ENCODE measurements around the gene PNLIPRP3.

Gene PNLIPRP3

GRCh38 chr10:116417821-116418220, 9.8 kb upstream of the PNLIPRP3 start:
- no peak overlapping the region for H3K4me3 ChIP-seq (ENCODE audit: low read length)
- H3K36me3 ChIP-seq (ENCODE audit: control insufficient read depth, low read depth, low read length), result no peaks in the 10 kb centered on the region
- H3K27me3 ChIP-seq (ENCODE audit: control insufficient read depth, insufficient read depth, low read length), result no peaks in the 10 kb centered on the region
- H3K9ac ChIP-seq (ENCODE audit: low read length), result no peak overlapping the region
- no peaks in the 10 kb centered on the region for H3K9me3 ChIP-seq (ENCODE audit: control insufficient read depth, low read depth, low read length)
- no peak overlapping the region for H3K27ac ChIP-seq (ENCODE audit: low read length)
- no peaks in the 10 kb centered on the region for H3K4me1 ChIP-seq (ENCODE audit: control insufficient read depth, low read depth, low read length)

GRCh38 chr10:116418389-116418788, 9.3 kb upstream of the PNLIPRP3 start:
- Histone ChIP-seq H3K4me1 (ENCODE audit: control insufficient read depth, low read depth, low read length) (no peaks in the 10 kb centered on the region), H3K36me3 (ENCODE audit: control insufficient read depth, low read depth, low read length) (no peaks in the 10 kb centered on the region), H3K4me3 (ENCODE audit: low read length) (no peak overlapping the region), H3K27me3 (ENCODE audit: control insufficient read depth, insufficient read depth, low read length) (no peaks in the 10 kb centered on the region), H3K9ac (ENCODE audit: low read length) (no peak overlapping the region), H3K9me3 (ENCODE audit: control insufficient read depth, low read depth, low read length) (no peaks in the 10 kb centered on the region), H3K27ac (ENCODE audit: low read length) (no peak overlapping the region)

GRCh38 chr10:116421815-116422214, 5.8 kb upstream of the PNLIPRP3 start:
- Histone ChIP-seq H3K4me1 (ENCODE audit: control insufficient read depth, low read depth, low read length) (no peaks in the 10 kb centered on the region), H3K27ac (ENCODE audit: low read length) (no peak overlapping the region), H3K9ac (ENCODE audit: low read length) (no peak overlapping the region), H3K36me3 (ENCODE audit: control insufficient read depth, low read depth, low read length) (no peaks in the 10 kb centered on the region), H3K9me3 (ENCODE audit: control insufficient read depth, low read depth, low read length) (no peaks in the 10 kb centered on the region), H3K4me3 (ENCODE audit: low read length) (no peak overlapping the region), H3K27me3 (ENCODE audit: control insufficient read depth, insufficient read depth, low read length) (no peaks in the 10 kb centered on the region)

GRCh38 chr10:116429288-116429977, 1.8 kb downstream of the PNLIPRP3 start:
- Histone ChIP-seq H3K27ac (ENCODE audit: low read length) (no peak overlapping the region), H3K9ac (ENCODE audit: low read length) (no peak overlapping the region), H3K4me3 (ENCODE audit: low read length) (no peak overlapping the region), H3K27me3 (ENCODE audit: control insufficient read depth, insufficient read depth, low read length) (no peaks in the 10 kb centered on the region), H3K9me3 (ENCODE audit: control insufficient read depth, low read depth, low read length) (no peaks in the 10 kb centered on the region), H3K36me3 (ENCODE audit: control insufficient read depth, low read depth, low read length) (no peaks in the 10 kb centered on the region), H3K4me1 (ENCODE audit: control insufficient read depth, low read depth, low read length) (no peaks in the 10 kb centered on the region)

GRCh38 chr10:116430288-116430687, 2.6 kb downstream of the PNLIPRP3 start:
- H3K9me3 ChIP-seq (ENCODE audit: control insufficient read depth, low read depth, low read length), result no peaks in the 10 kb centered on the region
- H3K27ac ChIP-seq (ENCODE audit: low read length), result no peak overlapping the region
- no peaks in the 10 kb centered on the region for H3K36me3 ChIP-seq (ENCODE audit: control insufficient read depth, low read depth, low read length)
- H3K27me3 ChIP-seq (ENCODE audit: control insufficient read depth, insufficient read depth, low read length), result no peaks in the 10 kb centered on the region
- no peaks in the 10 kb centered on the region for H3K4me1 ChIP-seq (ENCODE audit: control insufficient read depth, low read depth, low read length)
- no peak overlapping the region for H3K4me3 ChIP-seq (ENCODE audit: low read length)
- H3K9ac ChIP-seq (ENCODE audit: low read length), result no peak overlapping the region

- no peaks in the 10 kb centered on the region for H3K9me3 ChIP-seq (ENCODE audit: control insufficient read depth, low read depth, low read length)
- H3K4me1 ChIP-seq (ENCODE audit: control insufficient read depth, low read depth, low read length), result no peaks in the 10 kb centered on the region
- H3K27me3 ChIP-seq (ENCODE audit: control insufficient read depth, insufficient read depth, low read length), result no peaks in the 10 kb centered on the region
- no peak overlapping the region for H3K27ac ChIP-seq (ENCODE audit: low read length)
- H3K9ac ChIP-seq (ENCODE audit: low read length), result no peak overlapping the region
- no peaks in the 10 kb centered on the region for H3K36me3 ChIP-seq (ENCODE audit: control insufficient read depth, low read depth, low read length)
- no peak overlapping the region for H3K4me3 ChIP-seq (ENCODE audit: low read length)
Measured at GRCh38 chr10:116431598-116431997, 4.0 kb downstream of the PNLIPRP3 start.

GRCh38 chr10:116437076-116437692, 9.5 kb downstream of the PNLIPRP3 start:
- Histone ChIP-seq H3K27me3 (ENCODE audit: control insufficient read depth, insufficient read depth, low read length) (no peaks in the 10 kb centered on the region), H3K4me3 (ENCODE audit: low read length) (no peak overlapping the region), H3K9me3 (ENCODE audit: control insufficient read depth, low read depth, low read length) (no peaks in the 10 kb centered on the region), H3K4me1 (ENCODE audit: control insufficient read depth, low read depth, low read length) (no peaks in the 10 kb centered on the region), H3K27ac (ENCODE audit: low read length) (no peak overlapping the region), H3K36me3 (ENCODE audit: control insufficient read depth, low read depth, low read length) (no peaks in the 10 kb centered on the region), H3K9ac (ENCODE audit: low read length) (no peak overlapping the region)

GRCh38 chr10:116440330-116441030, 12.8 kb downstream of the PNLIPRP3 start:
- Histone ChIP-seq H3K4me1 (ENCODE audit: control insufficient read depth, low read depth, low read length) (no peaks in the 10 kb centered on the region), H3K36me3 (ENCODE audit: control insufficient read depth, low read depth, low read length) (no peaks in the 10 kb centered on the region), H3K4me3 (ENCODE audit: low read length) (no peak overlapping the region), H3K27ac (ENCODE audit: low read length) (no peak overlapping the region), H3K9me3 (ENCODE audit: control insufficient read depth, low read depth, low read length) (no peaks in the 10 kb centered on the region), H3K27me3 (ENCODE audit: control insufficient read depth, insufficient read depth, low read length) (no peaks in the 10 kb centered on the region), H3K9ac (ENCODE audit: low read length) (no peak overlapping the region)

- no peak overlapping the region for H3K27ac ChIP-seq (ENCODE audit: low read length)
- H3K9me3 ChIP-seq (ENCODE audit: control insufficient read depth, low read depth, low read length), result no peaks in the 10 kb centered on the region
- H3K4me3 ChIP-seq (ENCODE audit: low read length), result no peak overlapping the region
- H3K4me1 ChIP-seq (ENCODE audit: control insufficient read depth, low read depth, low read length), result no peaks in the 10 kb centered on the region
- no peak overlapping the region for H3K9ac ChIP-seq (ENCODE audit: low read length)
- H3K27me3 ChIP-seq (ENCODE audit: control insufficient read depth, insufficient read depth, low read length), result no peaks in the 10 kb centered on the region
- H3K36me3 ChIP-seq (ENCODE audit: control insufficient read depth, low read depth, low read length), result no peaks in the 10 kb centered on the region
Measured at GRCh38 chr10:116444527-116445142, 17.0 kb downstream of the PNLIPRP3 start.

GRCh38 chr10:116450861-116451260, 23.2 kb downstream of the PNLIPRP3 start:
- Histone ChIP-seq H3K9ac (ENCODE audit: low read length) (no peak overlapping the region), H3K27me3 (ENCODE audit: control insufficient read depth, insufficient read depth, low read length) (no peaks in the 10 kb centered on the region), H3K4me1 (ENCODE audit: control insufficient read depth, low read depth, low read length) (peaks cover 8% of the 10 kb centered on the region), H3K4me3 (ENCODE audit: low read length) (no peak overlapping the region), H3K36me3 (ENCODE audit: control insufficient read depth, low read depth, low read length) (no peaks in the 10 kb centered on the region), H3K9me3 (ENCODE audit: control insufficient read depth, low read depth, low read length) (no peaks in the 10 kb centered on the region), H3K27ac (ENCODE audit: low read length) (no peak overlapping the region)

- no peaks in the 10 kb centered on the region for H3K36me3 ChIP-seq (ENCODE audit: control insufficient read depth, low read depth, low read length)
- no peak overlapping the region for H3K9ac ChIP-seq (ENCODE audit: low read length)
- H3K27ac ChIP-seq (ENCODE audit: low read length), result peak overlapping the region; percentile 57
- H3K4me1 ChIP-seq (ENCODE audit: control insufficient read depth, low read depth, low read length), result peaks cover 8% of the 10 kb centered on the region
- H3K9me3 ChIP-seq (ENCODE audit: control insufficient read depth, low read depth, low read length), result no peaks in the 10 kb centered on the region
- H3K4me3 ChIP-seq (ENCODE audit: low read length), result peak overlapping the region; percentile 20
- no peaks in the 10 kb centered on the region for H3K27me3 ChIP-seq (ENCODE audit: control insufficient read depth, insufficient read depth, low read length)
Measured at GRCh38 chr10:116451711-116452337, 24.2 kb downstream of the PNLIPRP3 start.

All from iPS-18a (cell line).